Prostate gland (tissue), 2 donors: ENCODE results near the gene DNAH9.

Experiments
- CTCF ChIP-seq, 4 experiments: fragments of 200-600 bp in 2 of 4; fragments of 450-650 bp in 2 of 4; sonication (generic) in 2 of 4; IDR thresholded peaks; 1 replicate in 3 of 4; 2 replicates in 1 of 4; pipeline ENCODE4 v1.5.1; 2016 to 2019; ENCODE audit warnings: antibody characterized with exemption in 4 of 4, mild to moderate bottlenecking in 2 of 4, moderate library complexity in 2 of 4
- POLR2A ChIP-seq: fragments of 450-650 bp; IDR thresholded peaks from one replicate; pipeline ENCODE4 v1.6.1; 2016; ENCODE audit warnings: antibody characterized with exemption, mild to moderate bottlenecking
- POLR2AphosphoS5 ChIP-seq: sonication (generic); formaldehyde crosslinking; IDR thresholded peaks from one replicate; pipeline ENCODE4 v1.6.1; 2017; ENCODE audit warnings: antibody characterized with exemption

GRCh38 chr17:11682646-11683045, 84.4 kb downstream of the DNAH9 start:
- TF ChIP-seq CTCF (IDR thresholded peaks at IDR 0.05) (no peak), POLR2AphosphoS5 (no peak), POLR2A (no peak)
